Measurements from ENCODE around the gene SIRT6.
"Not testable (repeated sequence)": the region's sequence is repeated elsewhere in the genome, so short reads cannot be mapped to it uniquely, and the experiment has no call there.

The SIRT6 gene

DNA sequence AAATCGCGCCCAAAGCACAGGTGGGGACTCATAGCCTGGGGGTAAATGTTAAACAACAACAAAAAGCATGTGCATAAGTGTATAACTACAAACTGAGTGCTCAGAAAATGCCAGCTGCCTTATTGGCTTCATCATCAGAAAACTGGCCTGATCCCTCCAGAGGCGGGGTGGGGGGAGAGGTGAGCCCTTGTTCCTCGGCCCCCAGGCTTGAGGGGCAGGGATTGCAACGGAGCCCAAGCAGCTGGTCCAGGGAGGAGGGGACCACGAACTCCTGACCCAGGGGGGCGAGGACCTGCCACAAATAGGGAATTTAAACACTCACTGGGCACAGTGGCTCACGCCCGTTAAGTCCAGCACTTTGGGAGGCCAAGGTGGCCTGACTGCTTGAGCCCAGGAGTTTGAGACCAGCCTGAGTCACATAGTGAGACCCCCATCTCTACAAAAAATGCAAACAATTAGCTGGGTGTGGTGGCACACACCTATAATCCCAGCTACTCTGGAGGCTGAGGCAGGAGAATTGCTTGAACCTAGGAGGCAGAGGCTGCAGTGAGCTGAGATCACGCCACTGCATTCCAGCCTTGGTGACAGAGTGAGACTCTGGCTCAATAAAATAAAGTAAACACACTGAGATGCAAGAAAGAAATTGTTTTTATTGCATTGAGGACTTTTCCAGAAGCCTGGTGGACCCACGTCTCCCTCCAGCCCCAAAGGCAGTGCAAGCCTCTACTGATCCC lies 8.7 kb downstream of the SIRT6 start:
- DNase-seq = no peak

DNA sequence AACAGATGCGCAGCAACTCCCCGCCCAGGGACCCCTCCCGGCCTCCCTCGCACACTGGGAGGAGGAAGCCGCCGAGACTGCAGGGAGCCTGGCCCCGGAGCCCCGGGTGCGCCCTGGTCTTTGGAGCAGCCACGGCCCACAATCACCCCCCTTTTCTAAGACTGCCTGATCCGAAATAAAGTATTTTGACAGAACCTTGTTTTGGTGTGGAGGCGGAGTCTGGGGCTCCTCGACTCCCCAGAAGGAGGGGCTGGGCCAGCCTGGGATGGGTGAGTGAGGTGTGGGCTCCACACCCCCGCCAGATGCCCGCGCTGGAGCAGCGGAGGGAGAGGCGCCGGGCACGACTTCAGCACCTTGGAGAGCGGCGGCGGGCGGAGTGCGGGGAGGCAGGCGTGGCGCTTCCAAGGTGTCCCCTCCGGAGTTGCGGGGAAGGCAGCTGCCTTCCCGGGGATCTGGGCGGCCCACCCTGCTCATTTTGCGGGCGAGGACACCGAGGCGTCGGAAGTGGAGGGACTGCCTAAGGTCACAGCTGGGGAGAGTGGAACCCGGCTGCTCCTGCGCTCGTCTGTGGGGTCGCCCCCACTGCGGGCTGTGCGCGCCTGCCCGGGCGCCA lies 9.4 kb downstream of the SIRT6 start:
- DNase-seq = peak; percentile 78

GRCh38 chr19:4171676-4172075 lies 10.7 kb downstream of the SIRT6 start:
- DNase-seq = no peak

- no peak for DNase-seq
These were observed 18.1 kb downstream of the SIRT6 start for GRCh38 chr19:4164262-4164661.

GRCh38 chr19:4161415-4162077 lies 20.8 kb downstream of the SIRT6 start:
- no peak for DNase-seq

- DNase-seq = not testable (repeated sequence)
These were observed 24.4 kb downstream of the SIRT6 start for GRCh38 chr19:4157971-4158370.

DNA sequence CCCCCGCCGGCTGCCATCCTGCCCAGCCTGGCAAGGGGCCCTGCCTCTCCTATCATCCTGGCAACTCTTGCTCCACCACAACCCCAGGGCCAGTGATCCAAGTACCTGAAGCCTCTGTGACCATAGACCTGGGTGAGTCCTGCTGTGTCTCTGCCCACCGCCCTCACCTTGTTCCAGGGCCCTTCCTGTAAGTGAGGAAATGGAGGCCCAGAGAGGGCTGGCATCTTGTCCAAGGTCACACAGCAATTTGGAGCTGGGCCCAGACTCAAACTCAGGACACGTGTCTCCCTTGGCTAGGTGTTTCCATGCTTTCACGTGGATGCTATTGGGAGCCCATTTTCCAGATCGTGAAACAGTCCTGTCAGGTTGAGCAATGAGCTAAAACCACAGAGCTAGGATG lies 25.2 kb downstream of the SIRT6 start:
- DNase-seq = no peak

DNA sequence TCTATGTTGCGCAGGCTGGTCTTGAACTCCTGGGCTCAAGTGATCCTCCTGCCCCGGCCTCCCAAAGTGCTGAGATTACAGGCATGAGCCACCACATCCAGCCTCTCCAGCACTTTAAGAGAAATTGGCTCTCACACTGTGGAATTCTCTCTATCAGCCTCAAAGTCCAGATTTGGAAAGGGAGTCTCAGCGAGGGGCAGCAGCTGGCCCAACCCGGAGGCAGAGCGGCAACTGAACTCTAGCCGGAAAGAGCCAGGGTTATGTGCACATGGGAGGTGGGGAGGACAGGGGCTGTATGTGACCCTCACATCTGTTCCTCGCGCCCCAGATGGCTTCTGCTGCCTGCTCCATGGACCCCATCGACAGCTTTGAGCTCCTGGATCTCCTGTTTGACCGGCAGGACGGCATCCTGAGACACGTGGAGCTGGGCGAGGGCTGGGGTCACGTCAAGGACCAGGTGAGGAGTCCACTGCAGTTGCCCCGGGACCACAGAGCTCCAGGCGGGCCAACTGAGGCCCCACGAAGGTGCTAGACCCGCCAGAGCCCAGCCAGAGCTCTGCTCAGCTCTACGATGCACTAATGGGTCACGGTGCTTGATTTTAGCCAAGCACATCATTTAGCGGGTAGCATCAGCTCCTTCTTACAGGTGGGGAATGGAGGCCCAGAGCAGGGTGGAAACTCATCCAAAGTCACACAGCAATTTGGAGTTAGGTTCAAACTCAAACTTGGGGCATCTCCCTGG lies 27.6 kb downstream of the SIRT6 start:
- no peak for DNase-seq

GRCh38 chr19:4152241-4152998 lies 29.9 kb downstream of the SIRT6 start:
- DNase-seq = no peak

DNA sequence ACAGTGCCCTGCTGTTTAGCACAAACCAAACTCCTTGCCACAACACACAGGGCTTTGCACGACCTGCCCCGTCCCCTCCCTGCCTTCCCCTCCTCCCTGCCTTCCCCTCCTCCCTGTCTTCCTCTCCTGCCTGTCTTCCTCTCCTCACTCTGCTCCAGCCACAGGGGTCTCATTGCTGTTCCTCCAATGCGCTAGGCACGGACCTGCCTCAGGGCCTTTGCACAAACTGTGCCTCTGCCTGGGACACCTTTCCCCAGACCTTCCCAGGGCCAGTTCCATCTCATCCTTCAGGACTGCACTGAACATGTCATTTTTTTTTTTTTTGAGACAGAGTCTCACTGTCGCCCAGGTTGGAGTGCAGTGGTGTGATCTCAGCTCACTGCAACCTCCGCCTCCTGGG lies 30.7 kb downstream of the SIRT6 start:
- DNase-seq = no peak

DNA sequence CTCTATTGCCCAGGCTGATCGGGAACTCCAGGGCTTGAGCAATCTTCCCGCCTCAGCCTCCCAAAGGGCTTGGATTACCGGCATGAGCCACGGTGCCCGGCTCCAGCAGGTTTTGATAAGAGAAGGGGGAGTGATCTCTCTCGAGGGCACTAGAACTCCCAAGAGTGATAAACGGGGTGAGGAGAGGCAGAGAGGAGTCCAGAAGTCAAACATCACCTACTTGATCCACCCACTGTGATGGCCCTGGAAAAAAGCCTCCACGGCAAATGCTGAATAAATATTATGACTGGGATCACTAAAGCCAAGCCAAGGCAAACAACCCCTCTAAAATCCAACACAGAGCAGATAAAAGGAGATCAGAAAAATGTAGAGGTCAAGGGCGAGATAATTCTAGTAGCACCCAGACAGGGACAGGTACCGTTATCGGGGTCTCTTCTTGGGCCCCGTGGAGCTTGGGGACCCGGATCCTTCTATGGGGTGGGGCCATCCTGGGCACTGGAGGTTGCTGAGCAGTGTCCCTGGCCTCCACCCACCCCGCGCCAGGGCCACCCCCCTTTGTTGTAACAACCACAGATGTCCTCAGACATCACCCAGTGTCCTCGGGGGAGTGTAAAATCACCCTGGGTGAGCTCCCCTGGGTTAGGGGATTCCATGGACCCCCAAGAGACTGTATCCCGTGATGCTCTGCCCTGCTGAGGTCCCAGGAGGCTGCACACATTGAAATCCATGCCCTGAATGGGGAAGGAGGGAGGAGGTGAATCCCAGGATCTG lies 32.7 kb downstream of the SIRT6 start:
- DNase-seq = no peak

DNA sequence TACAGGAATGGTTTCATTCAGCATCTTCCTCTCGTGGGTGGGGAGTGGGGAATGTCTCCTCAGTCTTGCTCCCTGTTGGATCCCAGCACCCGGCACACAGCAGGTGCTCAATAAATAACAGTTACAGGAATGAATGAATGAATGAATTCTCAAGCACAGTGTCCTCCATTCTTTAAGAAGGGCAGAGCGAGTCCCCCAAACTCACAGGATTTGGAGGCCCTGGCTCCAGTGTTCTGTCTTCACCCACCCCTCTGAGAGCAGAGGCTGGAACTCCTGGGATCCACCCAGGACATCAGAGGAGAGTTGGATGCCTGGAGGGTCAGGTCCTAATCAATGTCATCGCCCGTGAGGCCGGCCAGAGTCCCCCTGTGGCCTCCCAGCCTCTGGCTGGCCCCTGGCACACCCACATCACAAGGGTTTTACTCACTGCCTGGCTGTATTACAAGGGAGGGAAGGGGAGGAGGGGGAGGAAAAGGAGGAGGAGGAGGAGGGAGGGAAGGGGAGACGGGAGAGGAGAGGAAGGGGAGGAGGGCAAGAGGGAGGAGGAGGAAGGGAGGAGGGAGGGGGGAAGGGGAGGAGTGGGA lies 37.6 kb downstream of the SIRT6 start:
- no peak for DNase-seq

DNA sequence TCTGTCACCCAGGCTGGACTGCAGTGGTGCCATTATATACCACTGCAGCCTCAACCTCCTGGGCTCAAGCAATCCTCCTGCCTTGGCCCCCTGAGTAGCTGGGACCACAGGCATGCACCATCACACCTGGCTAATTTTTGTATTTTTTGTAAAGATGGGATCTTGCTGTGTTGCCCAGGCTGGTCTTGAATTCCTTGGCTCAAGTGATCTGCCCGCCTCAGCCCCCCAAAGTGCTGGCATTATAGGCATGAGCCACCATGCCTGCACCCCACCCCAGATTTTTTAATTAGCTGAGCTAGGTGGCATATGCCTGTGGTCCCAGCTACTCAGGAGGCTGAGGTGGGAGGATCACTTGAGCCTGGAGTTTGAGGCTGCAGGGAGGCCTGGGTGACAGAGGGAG lies 39.4 kb downstream of the SIRT6 start:
- DNase-seq = not testable (repeated sequence)

DNA sequence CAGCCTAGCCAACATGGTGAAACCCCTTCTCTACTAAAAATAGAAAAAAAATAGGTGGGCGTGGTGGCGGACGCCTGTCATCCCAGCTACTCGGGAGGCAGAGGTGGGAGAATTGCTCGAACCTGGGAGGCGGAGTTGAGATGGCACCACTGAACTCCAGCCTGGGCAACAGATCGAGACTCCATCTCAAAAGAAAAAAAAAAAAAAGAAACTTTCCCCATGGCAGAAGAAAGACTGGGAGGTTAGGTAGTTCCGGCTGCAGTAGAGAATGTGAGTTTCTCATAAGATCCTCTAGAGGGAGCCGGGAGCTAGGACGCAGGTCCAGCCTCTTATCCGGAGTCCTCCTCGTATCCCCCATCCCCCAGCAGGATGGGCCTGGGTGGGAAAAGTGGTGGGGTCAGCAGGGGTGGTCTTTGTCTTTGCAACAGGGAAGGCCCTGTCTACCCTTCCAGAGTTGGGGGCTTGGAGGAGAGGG lies 42.1 kb downstream of the SIRT6 start:
- DNase-seq = peak; percentile 87

GRCh38 chr19:4139614-4140236 lies 42.6 kb downstream of the SIRT6 start:
- DNase-seq = peak; percentile 88

DNA sequence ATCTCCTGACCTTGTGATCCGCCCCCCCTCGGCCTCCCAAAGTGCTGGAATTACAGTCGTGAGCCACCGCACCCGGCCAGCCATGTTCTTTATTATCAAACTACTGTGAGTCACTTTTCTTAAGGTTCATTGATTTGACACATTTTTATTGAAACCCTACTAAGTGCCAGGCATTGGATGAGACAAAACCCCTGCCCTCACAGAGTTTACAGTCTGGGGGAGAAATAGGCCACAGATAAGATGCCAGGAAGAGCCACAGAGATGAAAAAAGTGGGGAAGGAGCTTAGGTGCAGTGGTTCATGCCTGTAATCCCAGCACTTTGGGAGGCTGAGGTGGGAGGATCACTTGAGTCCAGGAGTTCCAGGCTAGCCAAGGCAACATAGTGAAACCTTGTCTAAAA lies 43.9 kb downstream of the SIRT6 start:
- no peak for DNase-seq

GRCh38 chr19:4136680-4137088 lies 45.7 kb downstream of the SIRT6 start:
- no peak for DNase-seq

DNA sequence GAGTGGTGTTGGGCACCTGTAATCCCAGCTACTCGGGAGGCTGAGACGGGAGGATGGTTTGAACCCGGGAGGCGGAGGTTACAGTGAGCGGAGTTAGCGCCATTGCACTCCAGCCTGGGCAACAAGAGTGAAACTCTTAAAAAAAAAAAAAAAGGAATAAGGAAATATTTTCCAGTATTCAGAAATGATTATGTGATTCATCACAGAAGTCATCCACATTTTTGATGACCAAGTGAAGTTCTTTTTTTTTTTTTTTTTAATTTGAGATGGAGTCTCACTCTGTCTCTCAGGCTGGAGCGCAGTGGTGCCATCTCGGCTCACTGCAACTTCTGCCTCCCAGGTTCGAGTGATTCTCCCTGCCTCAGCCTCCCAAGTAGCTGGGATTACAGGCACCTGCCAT lies 47.0 kb downstream of the SIRT6 start:
- not testable (repeated sequence) for DNase-seq

- no peak for DNase-seq
These were observed 48.0 kb downstream of the SIRT6 start for GRCh38 chr19:4134351-4134750.

GRCh38 chr19:4130744-4131438 lies 51.5 kb downstream of the SIRT6 start:
- peak; percentile 93 for DNase-seq

Data from hematopoietic multipotent progenitor cell treated with erythropoietin and hydrocortisone succinate and interleukin-3 and kit ligand, for 4 days (in vitro differentiated cells).